ENCODE data around the gene PLEKHJ1.

GRCh38 chr19:2239771-2240770 is 3.9 kb upstream of the PLEKHJ1 start:
- no peak for TF ChIP-seq CTCF (conservative IDR thresholded peaks at IDR 0.05; ENCODE audit: low read depth, low read length)
- TF ChIP-seq EZH2 (IDR thresholded peaks at IDR 0.05; ENCODE audit: borderline replicate concordance, low read depth, low read length, poor library complexity, severe bottlenecking): no peak
